Liver (tissue), 9 donors: ENCODE measurements around the gene HSD17B4. TPM values are rescaled to one million over a fixed set of nuclear protein-coding genes. Genes with fewer than 3 reads are reported as not detected.

Experiments
- DNase-seq: peaks from one replicate; pipeline ENCODE4 v3.0.0-alpha.2; 2017; ENCODE audit warnings: low spot score
- H3K27ac ChIP-seq, 2 donors: one replicate each; pipeline ENCODE4 v1.7.0; 2013; ENCODE audit warnings: inconsistent platforms in 2 of 2, low read length in 2 of 2, control low read depth in 1 of 2, low read depth in 1 of 2, mild to moderate bottlenecking in 1 of 2
- H3K27me3 ChIP-seq, 4 donors: one replicate each; pipeline versions ENCODE4 v1.6.1 to v1.7.0; 2013; ENCODE audit warnings: low read length in 3 of 4, inconsistent platforms in 1 of 4, mild to moderate bottlenecking in 1 of 4, moderate library complexity in 1 of 4; ENCODE audit not compliant: control insufficient read depth in 4 of 4, insufficient read depth in 4 of 4
- H3K36me3 ChIP-seq, 4 donors: one replicate each; pipeline versions ENCODE4 v1.6.1 to v1.7.0; 2013; ENCODE audit warnings: low read length in 3 of 4, mild to moderate bottlenecking in 3 of 4, low read depth in 1 of 4, moderate library complexity in 1 of 4; ENCODE audit not compliant: control insufficient read depth in 4 of 4, insufficient read depth in 3 of 4
- H3K4me1 ChIP-seq, 4 donors: one replicate each; pipeline versions ENCODE4 v1.6.1 to v1.7.0; 2013; ENCODE audit warnings: low read length in 3 of 4, mild to moderate bottlenecking in 3 of 4, moderate library complexity in 1 of 4; ENCODE audit not compliant: control insufficient read depth in 4 of 4, insufficient read depth in 4 of 4
- H3K4me3 ChIP-seq, 3 donors: one replicate each; pipeline versions ENCODE4 v1.6.1 to v1.7.0; 2013; ENCODE audit warnings: low read length in 3 of 3, control low read depth in 1 of 3, low read depth in 1 of 3, mild to moderate bottlenecking in 1 of 3
- H3K9ac ChIP-seq, 2 donors: one replicate each; pipeline ENCODE4 v1.7.0; 2013; ENCODE audit warnings: low read length in 2 of 2, mild to moderate bottlenecking in 2 of 2, moderate library complexity in 2 of 2, control low read depth in 1 of 2, low read depth in 1 of 2
- H3K9me3 ChIP-seq, 4 donors: one replicate each; pipeline versions ENCODE4 v1.6.1 to v1.7.0; 2013; ENCODE audit warnings: low read length in 3 of 4; ENCODE audit not compliant: control insufficient read depth in 4 of 4
- EGR1 ChIP-seq, 2 donors: IDR thresholded peaks; 2 replicates each; pipeline ENCODE4 v1.6.1; 2016 to 2018; ENCODE audit warnings: antibody characterized with exemption in 2 of 2, low read depth in 2 of 2
- FOXA1 ChIP-seq: IDR thresholded peaks from 2 replicates; pipeline ENCODE4 v1.6.1; 2016; ENCODE audit warnings: antibody characterized with exemption
- FOXA2 ChIP-seq: IDR thresholded peaks from 2 replicates; pipeline ENCODE4 v1.6.1; 2016; ENCODE audit warnings: antibody characterized with exemption
- GABPA ChIP-seq, 2 donors: IDR thresholded peaks in 1 of 2; conservative IDR thresholded peaks in 1 of 2; 2 replicates each; pipeline ENCODE4 v1.6.1; 2016; ENCODE audit warnings: antibody characterized with exemption in 2 of 2, mild to moderate bottlenecking in 1 of 2, moderate library complexity in 1 of 2
- HNF4A ChIP-seq, 2 donors: conservative IDR thresholded peaks; 2 replicates each; pipeline ENCODE4 v1.6.1; 2016; ENCODE audit warnings: antibody characterized with exemption in 2 of 2, mild to moderate bottlenecking in 2 of 2
- HNF4G ChIP-seq: IDR thresholded peaks from 2 replicates; pipeline ENCODE4 v1.6.1; 2016; ENCODE audit warnings: antibody characterized with exemption
- JUND ChIP-seq, 2 donors: IDR thresholded peaks; 2 replicates each; pipeline ENCODE4 v1.6.1; 2016; ENCODE audit warnings: antibody characterized with exemption in 2 of 2
- MAX ChIP-seq: IDR thresholded peaks from 2 replicates; pipeline ENCODE4 v1.6.1; 2016; ENCODE audit warnings: antibody characterized with exemption
- NR2F2 ChIP-seq: IDR thresholded peaks from 2 replicates; pipeline ENCODE4 v1.6.1; 2016; ENCODE audit warnings: antibody characterized with exemption
- RAD21 ChIP-seq, 2 donors: IDR thresholded peaks; 2 replicates each; pipeline ENCODE4 v1.6.1; 2016; ENCODE audit warnings: antibody characterized with exemption in 2 of 2, mild to moderate bottlenecking in 2 of 2
- RXRA ChIP-seq, 2 donors: IDR thresholded peaks; 2 replicates each; pipeline ENCODE4 v1.6.1; 2017 to 2018; ENCODE audit warnings: antibody characterized with exemption in 2 of 2, mild to moderate bottlenecking in 1 of 2
- SP1 ChIP-seq: IDR thresholded peaks from 2 replicates; pipeline ENCODE4 v1.6.1; 2018; ENCODE audit warnings: antibody characterized with exemption, mild to moderate bottlenecking
- TAF1 ChIP-seq: conservative IDR thresholded peaks from 2 replicates; pipeline ENCODE4 v1.6.1; 2016; ENCODE audit warnings: antibody characterized with exemption, mild to moderate bottlenecking
- YY1 ChIP-seq: IDR thresholded peaks from 2 replicates; pipeline ENCODE4 v1.6.1; 2016; ENCODE audit warnings: antibody characterized with exemption, mild to moderate bottlenecking
- WGBS: extraction: QIAGEN DNeasy Blood & Tissue Kit; methylation state at CpG from one replicate; pipeline ENCODE4 v1.1.7; 2013; 5-methylcytosine and 5-hydroxymethylcytosine counted together
- polyA plus RNA-seq, 2 donors: library from polyadenylated mRNA; stranded (reverse) in 1 of 2; unstranded in 1 of 2; fragments of 200-250 nt in 1 of 2; fragments of >200 nt in 1 of 2; fragmentation: Nextera tagmentation in 1 of 2; extraction: Ambion mirVana in 1 of 2; gene quantifications; one replicate each; pipeline versions ENCODE4 v1.2.1 to v1.2.3, GENCODE V29; 2013 to 2015
- total RNA-seq, 2 donors: library from RNA; depleted of rRNA; stranded (reverse); fragments of >200 nt; gene quantifications; one replicate each; pipeline ENCODE4 v1.2.3, GENCODE V29; 2014
- TF ChIP-seq, protein P1 (sequence below): IDR thresholded peaks from 2 replicates; pipeline ENCODE4 v1.6.1; 2016; ENCODE audit warnings: antibody characterized with exemption
- TF ChIP-seq, protein P2 (sequence below): fragments of 150-350 bp; IDR thresholded peaks from 2 replicates; pipeline ENCODE4 v1.5.1; 2017; ENCODE audit warnings: improper control_type of control experiment, low read depth, low read length; ENCODE audit not compliant: missing input control
- TF ChIP-seq, protein P3 (sequence below): IDR thresholded peaks from 2 replicates; pipeline ENCODE4 v1.6.1; 2016; ENCODE audit warnings: antibody characterized with exemption
- donor health status: healthy.
- donor health status: healthy.
- donor health status: healthy.
- donor health status: healthy.
- donor health status: healthy.

HSD17B4 gene
- total and polyA plus RNA-seq, 4 donors, result 299 to 699 (median 393) TPM

DNA sequence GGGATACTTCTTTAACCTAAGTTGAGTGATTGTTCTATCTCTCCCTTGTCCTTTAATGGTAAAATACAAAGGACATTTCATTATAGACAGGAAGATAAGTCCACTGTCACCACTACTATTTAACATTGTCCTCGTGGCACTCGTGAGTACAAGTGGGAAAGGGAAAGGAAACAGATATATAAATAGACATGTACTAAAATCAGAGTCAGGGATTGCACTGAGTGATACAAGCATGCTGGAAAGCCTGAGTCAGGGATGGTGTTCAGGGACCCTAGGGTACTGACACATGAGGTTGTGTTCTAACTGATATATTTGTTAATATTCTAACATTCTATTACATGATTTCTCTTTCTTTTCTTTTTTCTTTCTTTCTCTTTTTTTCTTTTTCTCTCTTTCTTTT lies 102.3 kb downstream of the HSD17B4 start:
- DNase-seq, result no peak
- no peak overlapping the region for H3K4me3 ChIP-seq
- H3K27me3 ChIP-seq, result no peaks in the 10 kb centered on the region
- no peak overlapping the region for H3K9ac ChIP-seq
- H3K4me1 ChIP-seq, result no peaks in the 10 kb centered on the region
- WGBS, result 87% methylated on average over 2 of the region's 2 CpGs
- no peak overlapping the region for H3K27ac ChIP-seq
- H3K9me3 ChIP-seq, result no peaks in the 10 kb centered on the region
- peaks cover 0 to 4% (median 0%) of the 10 kb centered on the region in 4 donors for H3K36me3 ChIP-seq
- TF ChIP-seq, protein P1, sequence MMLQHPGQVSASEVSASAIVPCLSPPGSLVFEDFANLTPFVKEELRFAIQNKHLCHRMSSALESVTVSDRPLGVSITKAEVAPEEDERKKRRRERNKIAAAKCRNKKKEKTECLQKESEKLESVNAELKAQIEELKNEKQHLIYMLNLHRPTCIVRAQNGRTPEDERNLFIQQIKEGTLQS, result no peak
- TF ChIP-seq JUND (IDR thresholded peaks at IDR 0.05) (no peak), EGR1 (IDR thresholded peaks at IDR 0.05; ENCODE audit: low read depth in 2 of 2) (no peak), YY1 (no peak), NR2F2 (no peak), RAD21 (IDR thresholded peaks at IDR 0.05) (no peak), GABPA (IDR thresholded peaks at IDR 0.05 in 1 of 2, conservative IDR thresholded peaks at IDR 0.05 in 1 of 2) (no peak), RXRA (IDR thresholded peaks at IDR 0.05) (no peak), FOXA1 (no peak)
- TF ChIP-seq, protein P2, sequence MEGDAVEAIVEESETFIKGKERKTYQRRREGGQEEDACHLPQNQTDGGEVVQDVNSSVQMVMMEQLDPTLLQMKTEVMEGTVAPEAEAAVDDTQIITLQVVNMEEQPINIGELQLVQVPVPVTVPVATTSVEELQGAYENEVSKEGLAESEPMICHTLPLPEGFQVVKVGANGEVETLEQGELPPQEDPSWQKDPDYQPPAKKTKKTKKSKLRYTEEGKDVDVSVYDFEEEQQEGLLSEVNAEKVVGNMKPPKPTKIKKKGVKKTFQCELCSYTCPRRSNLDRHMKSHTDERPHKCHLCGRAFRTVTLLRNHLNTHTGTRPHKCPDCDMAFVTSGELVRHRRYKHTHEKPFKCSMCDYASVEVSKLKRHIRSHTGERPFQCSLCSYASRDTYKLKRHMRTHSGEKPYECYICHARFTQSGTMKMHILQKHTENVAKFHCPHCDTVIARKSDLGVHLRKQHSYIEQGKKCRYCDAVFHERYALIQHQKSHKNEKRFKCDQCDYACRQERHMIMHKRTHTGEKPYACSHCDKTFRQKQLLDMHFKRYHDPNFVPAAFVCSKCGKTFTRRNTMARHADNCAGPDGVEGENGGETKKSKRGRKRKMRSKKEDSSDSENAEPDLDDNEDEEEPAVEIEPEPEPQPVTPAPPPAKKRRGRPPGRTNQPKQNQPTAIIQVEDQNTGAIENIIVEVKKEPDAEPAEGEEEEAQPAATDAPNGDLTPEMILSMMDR, result no peak

DNA sequence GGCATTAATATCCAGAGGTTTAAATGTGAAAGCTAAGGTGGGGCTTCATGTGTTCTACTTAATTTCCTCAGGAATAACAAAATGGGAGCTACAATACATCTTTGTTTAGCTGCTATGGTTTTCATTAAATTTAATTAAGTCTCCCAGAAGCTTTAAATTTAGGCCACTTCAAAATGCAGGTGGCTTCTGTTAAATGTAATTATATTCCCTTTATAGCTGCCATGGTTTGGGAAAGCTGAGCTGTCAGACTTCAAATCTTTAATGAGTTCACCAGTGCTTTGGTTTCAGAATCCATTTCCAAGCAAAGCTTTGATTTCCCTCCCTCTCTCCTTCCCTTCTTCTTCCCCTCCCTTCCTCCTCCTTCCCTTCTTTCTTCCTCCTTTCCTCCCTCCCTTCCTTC lies 118.6 kb downstream of the HSD17B4 start:
- H3K9ac ChIP-seq, result no peak overlapping the region

More for the DNA sequence above, 118.6 kb downstream of the HSD17B4 start:
- no peaks in the 10 kb centered on the region for H3K27me3 ChIP-seq
- no peak for DNase-seq
- no peaks in the 10 kb centered on the region for H3K4me1 ChIP-seq
- H3K9me3 ChIP-seq, result no peaks in the 10 kb centered on the region
- no peak for TF ChIP-seq HNF4G
- TF ChIP-seq, protein P3, sequence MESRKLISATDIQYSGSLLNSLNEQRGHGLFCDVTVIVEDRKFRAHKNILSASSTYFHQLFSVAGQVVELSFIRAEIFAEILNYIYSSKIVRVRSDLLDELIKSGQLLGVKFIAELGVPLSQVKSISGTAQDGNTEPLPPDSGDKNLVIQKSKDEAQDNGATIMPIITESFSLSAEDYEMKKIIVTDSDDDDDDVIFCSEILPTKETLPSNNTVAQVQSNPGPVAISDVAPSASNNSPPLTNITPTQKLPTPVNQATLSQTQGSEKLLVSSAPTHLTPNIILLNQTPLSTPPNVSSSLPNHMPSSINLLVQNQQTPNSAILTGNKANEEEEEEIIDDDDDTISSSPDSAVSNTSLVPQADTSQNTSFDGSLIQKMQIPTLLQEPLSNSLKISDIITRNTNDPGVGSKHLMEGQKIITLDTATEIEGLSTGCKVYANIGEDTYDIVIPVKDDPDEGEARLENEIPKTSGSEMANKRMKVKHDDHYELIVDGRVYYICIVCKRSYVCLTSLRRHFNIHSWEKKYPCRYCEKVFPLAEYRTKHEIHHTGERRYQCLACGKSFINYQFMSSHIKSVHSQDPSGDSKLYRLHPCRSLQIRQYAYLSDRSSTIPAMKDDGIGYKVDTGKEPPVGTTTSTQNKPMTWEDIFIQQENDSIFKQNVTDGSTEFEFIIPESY, result no peak
- TF ChIP-seq JUND (IDR thresholded peaks at IDR 0.05), result no peak
- no peak for TF ChIP-seq FOXA2
- no peak for TF ChIP-seq GABPA (IDR thresholded peaks at IDR 0.05 in 1 of 2, conservative IDR thresholded peaks at IDR 0.05 in 1 of 2)
- TF ChIP-seq, protein P2, result no peak
- no peak for TF ChIP-seq FOXA1
- TF ChIP-seq EGR1 (IDR thresholded peaks at IDR 0.05; ENCODE audit: low read depth in 2 of 2), result no peak
- TF ChIP-seq HNF4A (conservative IDR thresholded peaks at IDR 0.05), result no peak
- TF ChIP-seq SP1, result no peak
- no peak for TF ChIP-seq MAX
- no peak for TF ChIP-seq TAF1
- no peak for TF ChIP-seq YY1
- H3K4me3 ChIP-seq, result no peak overlapping the region
- no peaks in the 10 kb centered on the region for H3K36me3 ChIP-seq
- no peak overlapping the region for H3K27ac ChIP-seq
